ENCODE measurements around the gene DYNLL2.
A peak's percentile ranks its signal among the peaks of the same experiment; 100 is the strongest.
"Not testable (repeated sequence)": the region's sequence is repeated elsewhere in the genome, so short reads cannot be mapped to it uniquely, and the experiment has no call there.

The DYNLL2 gene

DNA sequence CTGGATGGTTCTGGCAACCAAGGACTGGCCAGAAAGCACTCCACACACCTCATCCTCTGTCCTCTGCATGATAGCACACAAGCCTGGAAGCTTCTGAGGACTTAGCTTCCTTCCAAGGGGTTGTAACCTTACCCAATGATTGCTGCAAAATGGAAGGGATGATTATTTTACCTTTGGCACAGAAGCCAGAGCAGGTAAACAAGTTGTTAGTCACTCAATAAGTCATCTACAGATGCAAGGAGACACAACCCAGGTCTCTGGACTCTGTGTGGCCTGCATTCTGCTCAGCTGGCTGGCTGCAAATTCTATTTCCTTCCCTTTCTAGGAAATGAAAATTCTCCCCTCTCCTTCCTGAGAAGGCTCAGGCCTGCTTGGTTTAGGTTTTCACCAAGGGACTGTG lies 26.7 kb upstream of the DYNLL2 start:
- no peak overlapping the region for H3K27ac ChIP-seq
- no peak for TF ChIP-seq CTCF (conservative IDR thresholded peaks at IDR 0.05)

- H3K27ac ChIP-seq = no peak overlapping the region
- no peak for TF ChIP-seq CTCF (conservative IDR thresholded peaks at IDR 0.05)
Observed at GRCh38 chr17:58059141-58059540, 24.1 kb upstream of the DYNLL2 start.

GRCh38 chr17:58060596-58061191 lies 22.5 kb upstream of the DYNLL2 start:
- H3K27ac ChIP-seq = peak overlapping the region; percentile 80
- TF ChIP-seq CTCF (conservative IDR thresholded peaks at IDR 0.05) = no peak

DNA sequence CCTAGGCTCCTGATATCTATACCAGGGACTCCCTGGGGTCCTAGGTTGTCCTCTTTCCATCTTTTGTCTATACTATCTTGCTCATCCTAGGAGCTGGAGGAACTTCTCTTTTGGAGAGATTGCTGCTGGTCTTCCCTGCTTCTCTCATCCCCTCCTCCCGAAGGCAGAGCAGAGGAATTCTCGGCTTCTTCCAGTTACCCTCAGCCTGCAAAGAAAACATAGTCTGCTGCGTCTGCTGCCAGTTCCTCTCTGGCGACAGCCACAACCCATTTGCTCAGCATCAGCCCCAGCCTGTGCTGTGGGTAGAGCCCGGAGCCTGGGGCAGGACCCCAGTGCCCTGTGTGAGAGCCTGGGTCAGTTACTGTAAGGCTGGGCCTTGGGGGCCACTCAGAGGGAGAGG lies 21.5 kb upstream of the DYNLL2 start:
- H3K27ac ChIP-seq = peak overlapping the region; percentile 80; the same call in 1 of the 2 replicates
- TF ChIP-seq CTCF (conservative IDR thresholded peaks at IDR 0.05) = no peak

GRCh38 chr17:58065238-58065637 lies 18.0 kb upstream of the DYNLL2 start:
- H3K27ac ChIP-seq = no peak overlapping the region
- TF ChIP-seq CTCF (conservative IDR thresholded peaks at IDR 0.05) = no peak

DNA sequence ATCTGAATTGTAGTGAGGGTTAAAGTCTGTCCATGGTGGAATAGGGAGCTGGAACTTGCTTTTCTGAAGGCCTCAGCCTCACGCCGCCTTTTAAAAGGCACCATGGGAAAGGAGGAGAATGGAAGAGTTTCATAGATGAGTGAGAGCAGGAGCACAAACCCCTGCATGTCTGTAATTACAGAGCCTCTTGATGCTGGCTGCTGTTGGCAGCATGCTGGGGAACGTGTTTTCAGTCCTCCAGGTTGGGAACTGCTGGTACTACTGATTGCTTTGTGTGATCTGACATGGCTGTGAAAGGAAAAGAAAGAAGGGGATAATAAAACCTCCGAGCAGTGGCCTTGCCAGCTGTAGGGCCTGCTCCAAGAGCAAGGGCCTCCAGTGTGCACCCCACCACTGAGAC lies 16.8 kb upstream of the DYNLL2 start:
- no peak overlapping the region for H3K27ac ChIP-seq
- no peak for TF ChIP-seq CTCF (conservative IDR thresholded peaks at IDR 0.05)

- no peak overlapping the region for H3K27ac ChIP-seq
- no peak for TF ChIP-seq CTCF (conservative IDR thresholded peaks at IDR 0.05)
Observed at GRCh38 chr17:58072862-58073261, 10.4 kb upstream of the DYNLL2 start.

DNA sequence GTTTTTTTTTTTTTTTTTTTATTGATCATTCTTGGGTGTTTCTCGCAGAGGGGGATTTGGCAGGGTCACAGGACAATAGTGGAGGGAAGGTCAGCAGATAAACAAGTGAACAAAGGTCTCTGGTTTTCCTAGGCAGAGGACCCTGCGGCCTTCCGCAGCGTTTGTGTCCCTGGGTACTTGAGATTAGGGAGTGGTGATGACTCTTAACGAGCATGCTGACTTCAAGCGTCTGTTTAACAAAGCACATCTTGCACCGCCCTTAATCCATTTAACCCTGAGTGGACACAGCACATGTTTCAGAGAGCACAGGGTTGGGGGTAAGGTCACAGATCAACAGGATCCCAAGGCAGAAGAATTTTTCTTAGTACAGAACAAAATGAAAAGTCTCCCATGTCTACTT lies 10.0 kb upstream of the DYNLL2 start:
- not testable (repeated sequence) for H3K27ac ChIP-seq

GRCh38 chr17:58074406-58074805 lies 8.8 kb upstream of the DYNLL2 start:
- H3K27ac ChIP-seq = not testable (repeated sequence)
